Endometrial microvascular endothelial cells (primary cell): ENCODE measurements around the gene TNS1. TPM values are rescaled to one million over a fixed set of nuclear protein-coding genes. Genes with fewer than 3 reads are reported as not detected.

Experiments
- in situ Hi-C: cut with HindIII; loops from 2 replicates; pipeline ENCODE4 v1.10.0; 2017; ENCODE audit warnings: low sequenced_read_pairs, low pct_unique_long_range_greater_than_20kb; ENCODE audit errors: inconsistent ontology term
- total RNA-seq: library from RNA; depleted of rRNA; stranded (reverse); fragments of >200 nt; gene quantifications from one replicate; pipeline ENCODE4 v1.2.3, GENCODE V29; 2015; ENCODE audit errors: inconsistent ontology term

The TNS1 gene
- total RNA-seq, 1 donor from 2014 or later: 20.9 TPM

- in situ Hi-C loops: no loop called here
Observed at GRCh38 chr2:217941886-217942728, 60.7 kb downstream of the TNS1 start.

GRCh38 chr2:217941339-217941738 is 61.5 kb downstream of the TNS1 start:
- in situ Hi-C loops: no loop called here

GRCh38 chr2:217940261-217941220 is 62.3 kb downstream of the TNS1 start:
- in situ Hi-C loops: no loop called here

- in situ Hi-C loops: loop anchor here (10.0 kb wide), 1 partner anchor 45 kb away; no protein-coding TSS in a partner anchor
Observed at GRCh38 chr2:217939629-217940245, 63.1 kb downstream of the TNS1 start.

GRCh38 chr2:217939220-217939619 is 63.6 kb downstream of the TNS1 start:
- in situ Hi-C loops: loop anchor here (10.0 kb wide), 1 partner anchor 46 kb away; no protein-coding TSS in a partner anchor

- in situ Hi-C loops: loop anchor here (10.0 kb wide), 1 partner anchor 47 kb away; no protein-coding TSS in a partner anchor
Observed at GRCh38 chr2:217938036-217938435, 64.8 kb downstream of the TNS1 start.

GRCh38 chr2:217937446-217937845 is 65.3 kb downstream of the TNS1 start:
- in situ Hi-C loops: loop anchor here (10.0 kb wide), 1 partner anchor 47 kb away; no protein-coding TSS in a partner anchor

GRCh38 chr2:217936952-217937351 is 65.8 kb downstream of the TNS1 start:
- in situ Hi-C loops: loop anchor here (10.0 kb wide), 1 partner anchor 48 kb away; no protein-coding TSS in a partner anchor

- in situ Hi-C loops: loop anchor here (10.0 kb wide), 1 partner anchor 49 kb away; no protein-coding TSS in a partner anchor
Observed at GRCh38 chr2:217935901-217936684, 66.7 kb downstream of the TNS1 start.

- in situ Hi-C loops: loop anchor here (10.0 kb wide), 1 partner anchor 49 kb away; no protein-coding TSS in a partner anchor
Observed at GRCh38 chr2:217935235-217935879, 67.4 kb downstream of the TNS1 start.

GRCh38 chr2:217934321-217935131 is 68.3 kb downstream of the TNS1 start:
- in situ Hi-C loops: loop anchor here (10.0 kb wide), 1 partner anchor 50 kb away; no protein-coding TSS in a partner anchor

GRCh38 chr2:217933617-217933993 is 69.2 kb downstream of the TNS1 start:
- in situ Hi-C loops: loop anchor here (10.0 kb wide), 1 partner anchor 51 kb away; no protein-coding TSS in a partner anchor

GRCh38 chr2:217932803-217933616 is 69.8 kb downstream of the TNS1 start:
- in situ Hi-C loops: loop anchor here (10.0 kb wide), 1 partner anchor 52 kb away; no protein-coding TSS in a partner anchor

GRCh38 chr2:217931846-217932560 is 70.8 kb downstream of the TNS1 start:
- in situ Hi-C loops: loop anchor here (10.0 kb wide), 1 partner anchor 53 kb away; no protein-coding TSS in a partner anchor
